Activated effector memory CD4-positive, alpha-beta T cell treated with Interleukin-2 at 50 U/mL for 16 hours (primary cell): Measurements from ENCODE around the gene WIPF3.

Experiments
- DNase-seq: peaks from one replicate; pipeline ENCODE4 v3.0.0-alpha.2; 2020

The WIPF3 gene

GRCh38 chr7:29919790-29920189 lies 113.5 kb downstream of the WIPF3 start:
- DNase-seq, result no peak

- no peak for DNase-seq
These were observed 114.2 kb downstream of the WIPF3 start for GRCh38 chr7:29920491-29920890.

DNA sequence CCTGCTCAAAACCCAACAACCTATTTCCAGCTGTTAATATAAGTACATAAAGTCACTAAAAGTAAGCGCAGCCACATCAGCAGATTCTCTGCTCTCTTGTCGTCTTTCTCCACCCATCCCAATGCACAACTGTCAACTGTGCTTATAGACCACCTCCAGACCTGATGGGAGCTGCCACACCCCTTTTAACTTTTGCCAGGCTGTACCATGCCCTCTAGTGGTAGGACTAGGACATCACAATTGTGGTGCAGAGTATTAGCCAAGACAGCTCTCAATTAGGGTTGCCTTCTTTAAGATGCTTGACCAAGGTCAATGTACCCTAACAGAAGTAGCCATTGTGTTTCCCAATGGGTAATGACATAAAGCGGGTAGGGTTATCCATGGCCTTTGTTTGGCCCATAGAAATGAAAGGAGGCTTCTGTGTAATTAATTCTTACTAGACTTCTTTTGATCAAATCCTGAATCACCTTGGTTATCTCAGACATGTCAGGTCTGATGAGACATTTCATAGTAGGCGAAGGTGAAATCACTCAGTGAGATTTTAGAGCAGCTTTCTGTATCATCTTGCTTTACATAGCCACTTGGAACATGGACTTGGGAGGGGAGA lies 115.2 kb downstream of the WIPF3 start:
- DNase-seq, result no peak

DNA sequence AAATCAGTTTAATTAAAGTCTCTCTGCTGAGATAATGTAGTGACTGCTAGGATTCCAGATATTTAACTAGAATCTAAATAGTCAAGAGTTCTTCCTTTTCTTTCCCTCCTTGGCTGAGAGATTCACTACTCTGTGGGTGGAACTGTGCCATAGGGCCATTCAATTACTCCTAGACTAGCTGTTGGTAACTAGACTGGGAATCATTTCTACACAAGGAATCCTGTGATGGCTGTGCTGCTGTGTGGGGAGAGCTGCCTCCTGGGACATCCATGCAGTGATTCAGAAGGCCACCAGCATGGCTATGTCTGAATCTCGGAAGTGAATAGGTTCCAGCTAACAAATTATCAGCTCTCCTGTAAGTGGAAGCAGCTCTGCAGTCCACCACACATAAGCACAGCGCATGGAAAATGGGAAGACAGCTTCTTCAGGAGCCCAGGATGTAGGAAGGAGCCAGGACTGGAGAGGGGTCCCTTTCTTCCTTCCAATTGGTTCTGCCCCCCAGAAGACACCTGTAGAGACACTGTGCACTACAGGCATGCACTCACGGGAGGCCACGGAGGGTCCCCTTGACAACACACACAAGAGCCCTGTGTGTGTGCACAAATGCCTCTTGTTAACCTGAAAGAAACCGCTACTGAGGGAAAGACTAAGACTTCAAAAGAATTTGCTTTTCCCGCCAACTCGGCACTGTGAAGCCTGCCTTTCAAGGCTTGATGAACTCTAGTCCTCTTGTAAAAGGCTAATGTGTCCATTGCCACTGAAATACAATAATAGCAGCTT lies 116.8 kb downstream of the WIPF3 start:
- DNase-seq, result no peak

GRCh38 chr7:29924006-29924405 lies 117.7 kb downstream of the WIPF3 start:
- no peak for DNase-seq

DNA sequence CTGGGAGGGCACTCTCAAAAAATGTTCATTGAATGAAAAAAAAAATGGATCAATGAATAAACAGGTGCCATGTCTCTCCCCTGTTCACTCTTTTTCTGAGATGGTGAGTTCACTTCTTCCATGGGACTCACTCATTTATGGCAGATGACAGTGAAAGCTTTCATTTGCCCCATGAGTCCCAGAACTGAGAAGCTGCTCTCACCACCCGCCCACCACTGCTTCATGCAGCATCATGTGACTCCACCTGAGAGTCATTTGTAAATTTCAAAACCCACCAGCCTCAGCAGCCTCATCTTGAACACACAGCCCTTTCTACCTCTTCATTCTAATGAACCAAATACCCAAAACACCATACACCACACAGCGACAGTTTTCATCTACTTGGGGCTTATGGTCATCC lies 118.4 kb downstream of the WIPF3 start:
- no peak for DNase-seq

DNA sequence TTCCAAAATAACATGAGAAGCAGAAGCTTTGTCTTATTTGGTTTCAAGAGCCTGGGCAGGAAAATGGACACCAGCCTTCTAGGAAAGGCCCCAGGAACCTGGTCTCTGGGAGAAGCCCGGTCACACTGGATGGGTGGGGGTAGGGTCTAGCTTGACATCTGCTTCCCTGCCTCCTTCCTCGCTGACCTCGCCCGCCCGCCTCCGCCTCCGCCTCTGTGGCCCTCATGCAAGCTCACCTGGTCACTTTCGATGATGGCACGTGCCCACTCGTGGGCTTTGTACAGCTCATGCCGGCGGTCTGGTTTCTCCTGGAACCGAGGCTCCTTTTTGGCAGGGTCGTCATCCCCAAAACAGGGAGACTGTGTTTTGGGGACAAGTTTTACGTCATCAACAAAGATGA lies 119.9 kb downstream of the WIPF3 start:
- no peak for DNase-seq

GRCh38 chr7:29926741-29927140 lies 120.4 kb downstream of the WIPF3 start:
- DNase-seq, result no peak

DNA sequence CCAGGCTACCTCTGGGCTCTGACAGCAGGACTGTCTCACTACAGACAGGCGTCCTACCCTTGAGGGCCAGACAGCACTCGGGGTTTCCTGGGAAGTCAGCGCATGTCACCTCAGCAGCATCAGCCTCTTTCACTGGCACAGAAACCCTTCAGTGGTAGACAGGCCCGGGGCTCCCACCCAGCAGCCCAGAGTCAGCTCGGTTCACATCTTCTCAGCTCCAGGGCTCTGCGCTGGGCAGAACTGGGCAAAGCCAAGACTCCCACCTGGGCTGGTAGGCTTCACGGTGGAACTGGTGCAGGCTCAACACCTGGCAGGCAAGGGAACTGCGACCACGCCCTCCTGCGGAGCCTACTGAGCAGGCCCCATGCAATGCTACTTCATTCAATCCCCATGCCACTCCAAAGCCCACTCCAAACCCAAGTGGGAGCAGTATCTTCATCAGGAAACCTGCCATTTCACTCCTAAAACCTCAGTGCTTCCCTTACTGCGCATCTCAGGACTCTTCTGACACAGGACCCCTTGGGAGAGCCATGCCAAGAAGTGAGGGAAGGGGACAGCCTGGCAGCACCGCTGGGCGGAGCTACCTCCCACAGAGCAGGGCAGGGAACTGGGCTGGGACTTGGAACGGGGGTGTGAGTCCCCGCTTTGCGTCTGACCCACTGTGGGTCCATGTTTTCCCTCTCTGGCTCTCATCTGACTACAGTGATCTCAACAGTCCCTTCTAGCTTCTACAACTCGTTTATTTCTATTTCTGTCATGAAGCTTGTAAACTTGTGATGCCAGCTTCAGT lies 122.9 kb downstream of the WIPF3 start:
- no peak for DNase-seq

DNA sequence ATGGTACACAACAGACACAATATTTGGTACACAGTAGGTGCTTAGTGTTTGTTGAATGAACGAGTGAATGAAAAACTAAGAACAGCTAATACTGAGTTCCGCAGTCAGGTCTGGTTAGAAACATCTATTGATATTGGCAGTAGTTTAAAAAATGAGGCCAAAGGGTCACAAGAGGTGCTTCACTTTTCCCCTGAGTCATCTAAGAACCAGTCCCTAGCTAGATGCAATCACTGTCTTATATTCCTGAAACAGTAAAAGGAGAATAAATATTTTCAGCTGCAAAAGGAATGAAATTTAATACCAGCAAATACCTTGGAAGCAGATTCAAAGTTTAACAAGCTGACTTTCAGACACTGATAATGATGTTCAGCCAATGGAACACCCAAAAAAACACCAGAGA lies 128.8 kb downstream of the WIPF3 start:
- no peak for DNase-seq

GRCh38 chr7:29937132-29937531 lies 130.8 kb downstream of the WIPF3 start:
- DNase-seq, result no peak

- no peak for DNase-seq
These were observed 133.9 kb downstream of the WIPF3 start for GRCh38 chr7:29940199-29940598.

- no peak for DNase-seq
These were observed 139.0 kb downstream of the WIPF3 start for GRCh38 chr7:29945259-29945809.

DNA sequence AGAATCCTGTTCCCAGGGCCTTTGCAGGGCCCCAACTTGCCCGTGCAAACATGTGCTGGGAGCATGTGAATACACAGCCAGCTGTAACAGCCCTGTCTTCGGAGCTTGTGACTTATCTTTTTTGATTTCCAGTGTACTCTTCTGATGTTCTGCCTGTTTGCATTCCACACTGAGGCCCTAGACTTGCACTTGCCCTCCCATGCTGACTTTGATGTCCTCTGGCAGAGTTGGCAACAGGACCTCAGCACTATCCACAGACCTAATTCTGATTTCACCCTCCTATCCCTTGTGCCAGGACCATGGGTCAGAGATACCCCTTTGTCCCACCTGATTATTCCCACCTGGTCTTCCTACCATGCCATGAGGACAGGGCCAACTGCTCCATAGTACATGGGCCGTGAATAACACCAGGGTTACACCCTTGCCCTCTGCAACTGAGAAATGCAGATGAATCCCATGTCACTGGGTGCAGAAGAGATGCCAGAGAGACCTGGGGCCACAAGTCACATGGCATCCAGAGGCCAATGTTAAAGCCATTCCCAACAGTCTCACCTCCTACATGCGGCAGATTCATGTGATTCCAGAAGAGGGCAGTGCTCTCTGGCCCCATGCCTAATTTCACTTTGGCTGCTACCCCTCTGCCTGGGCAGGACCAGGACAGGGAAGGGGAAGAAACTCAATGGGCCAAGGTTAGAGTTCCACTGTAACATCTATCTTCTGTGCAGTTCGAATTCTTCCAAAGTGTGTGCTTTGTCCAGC lies 140.3 kb downstream of the WIPF3 start:
- DNase-seq, result no peak

DNA sequence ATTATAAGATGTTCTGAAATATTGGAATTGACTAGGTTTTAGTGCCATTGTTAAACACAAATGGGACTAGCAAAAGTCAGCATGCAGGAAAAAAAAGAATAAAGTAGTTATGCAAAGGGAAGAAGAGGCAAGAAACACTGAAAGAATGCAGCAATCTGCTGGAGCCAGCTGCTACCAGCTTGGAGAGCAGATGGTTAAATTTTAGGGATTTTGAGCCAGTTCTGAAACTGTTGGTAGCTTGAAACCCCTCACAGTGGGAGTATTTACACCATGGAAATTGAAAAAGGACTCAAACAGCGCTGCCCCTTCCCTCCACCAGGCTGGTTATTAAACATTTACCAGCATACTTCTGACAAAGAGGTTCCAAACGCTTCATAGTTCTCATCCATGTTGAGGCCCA lies 142.3 kb downstream of the WIPF3 start:
- DNase-seq, result no peak

- no peak for DNase-seq
These were observed 144.2 kb downstream of the WIPF3 start for GRCh38 chr7:29950480-29950879.

GRCh38 chr7:29951206-29951605 lies 144.9 kb downstream of the WIPF3 start:
- DNase-seq, result no peak

- DNase-seq, result no peak
These were observed 147.5 kb downstream of the WIPF3 start for GRCh38 chr7:29953726-29954347.

DNA sequence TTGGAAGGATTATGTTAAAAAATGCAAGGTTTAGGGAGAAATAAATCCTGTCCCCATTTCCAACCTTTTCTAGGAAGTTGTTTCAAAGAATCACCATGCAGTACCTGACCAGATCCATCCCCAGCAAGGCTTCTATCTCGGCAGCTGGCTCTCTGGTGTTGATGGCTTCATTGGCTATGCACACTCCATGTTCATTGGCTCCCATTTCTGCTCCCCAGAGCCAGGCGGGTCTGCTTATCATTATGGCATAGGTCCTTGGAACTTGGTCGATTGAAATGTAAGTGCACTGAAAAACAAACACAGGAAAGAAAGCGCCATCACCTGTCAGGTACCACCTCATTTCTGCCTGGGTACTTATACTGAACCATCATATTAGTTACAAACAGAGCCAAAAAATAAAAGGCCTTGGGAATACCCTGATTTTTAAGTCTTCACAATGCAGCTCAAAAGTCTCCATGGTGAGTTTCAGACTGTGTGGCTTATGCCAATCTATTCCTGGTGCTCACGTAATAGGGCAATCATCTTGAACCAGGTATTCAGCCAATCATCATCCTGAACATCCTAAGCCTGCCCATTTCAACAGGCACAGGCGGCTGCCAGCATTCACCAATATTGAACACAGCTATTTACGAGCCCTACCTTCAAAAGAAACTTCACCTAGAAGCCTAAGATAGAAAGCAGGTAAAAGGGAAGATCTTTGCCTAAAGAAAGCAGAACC lies 148.9 kb downstream of the WIPF3 start:
- no peak for DNase-seq

GRCh38 chr7:29955799-29956486 lies 149.6 kb downstream of the WIPF3 start:
- no peak for DNase-seq

DNA sequence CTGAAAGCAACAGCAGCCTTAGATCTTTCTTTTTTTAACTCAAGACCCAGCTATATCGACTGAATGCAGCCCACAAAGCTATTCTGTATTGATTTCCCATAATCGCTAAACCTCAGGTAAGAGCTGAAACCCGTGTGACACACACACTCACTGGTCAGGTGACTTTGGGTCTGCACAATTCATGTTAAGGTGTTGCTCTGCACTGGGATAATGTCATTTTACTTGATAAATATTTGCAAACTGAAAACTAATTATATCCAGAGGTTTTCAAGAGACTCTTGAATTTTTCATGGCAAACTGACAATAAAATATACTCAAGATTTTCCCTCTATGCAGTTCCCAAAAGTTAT lies 150.2 kb downstream of the WIPF3 start:
- no peak for DNase-seq
